ENCODE data around the gene ZDHHC16.
"Not testable (repeated sequence)": the region's sequence is repeated elsewhere in the genome, so short reads cannot be mapped to it uniquely, and the experiment has no call there.

The ZDHHC16 gene

GRCh38 chr10:97445722-97446639 lies at the start of gene ZDHHC16, which contains the start of gene EXOSC1:
Gene ZDHHC16 (plus strand): TSS chr10:97446175. CDS start chr10:97451676, 5,501 bp downstream.
Gene EXOSC1 (minus strand): TSS chr10:97446006. CDS start chr10:97445985, 21 bp downstream.
- DNase-seq (ENCODE audit: insufficient read length, low spot score) (peak; percentile 99), FAIRE-seq (peak; percentile 89)
- peak; percentile 78 for TF ChIP-seq POLR2A (IDR thresholded peaks at IDR 0.05; ENCODE audit: low read depth, low read length)

GRCh38 chr10:97399843-97400545 lies 46.0 kb upstream of the ZDHHC16 start:
- no peak for TF ChIP-seq POLR2A (IDR thresholded peaks at IDR 0.05; ENCODE audit: low read depth, low read length)
- DNase-seq (ENCODE audit: insufficient read length, low spot score) = peak; percentile 73
- FAIRE-seq = peak; percentile 70

DNA sequence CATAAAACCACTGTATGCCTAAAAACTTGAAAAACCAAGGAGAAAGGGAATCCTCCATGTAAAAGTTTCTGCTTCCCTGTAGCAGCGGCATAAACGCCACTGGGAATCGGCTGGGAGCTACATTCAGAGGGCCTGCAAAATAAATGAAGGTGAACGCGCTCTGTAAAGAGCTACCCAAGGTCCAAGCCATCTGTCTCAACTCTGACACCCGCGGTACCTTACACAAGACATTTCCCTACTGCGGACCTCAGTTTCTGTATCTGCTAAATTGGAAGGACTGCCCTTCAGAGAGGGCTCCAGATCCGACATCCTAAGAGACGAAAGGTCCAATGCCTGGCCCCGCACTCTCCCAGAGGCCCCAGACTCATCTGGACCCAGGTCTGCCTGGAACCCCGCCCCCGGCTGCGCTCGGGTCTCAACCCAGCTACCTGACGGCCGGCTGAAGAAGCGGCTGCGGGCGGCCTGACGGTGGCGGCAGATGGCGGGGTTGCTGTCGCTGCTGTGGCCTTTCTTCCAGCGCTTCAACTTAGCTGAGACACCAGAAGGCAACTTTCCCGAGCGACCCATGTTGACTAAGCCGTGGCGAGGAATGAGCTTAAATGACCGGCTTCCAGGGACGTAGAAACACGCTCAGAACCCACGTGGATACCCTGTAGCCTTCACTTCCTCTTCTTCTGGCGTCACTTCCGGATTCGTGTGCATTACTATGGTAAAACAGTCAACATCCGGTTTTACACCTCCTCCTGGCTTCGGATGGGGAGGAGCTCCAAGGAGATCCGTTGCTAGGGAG lies 45.1 kb upstream of the ZDHHC16 start, which contains the start of gene RRP12:
Gene RRP12 (minus strand): TSS at position 676 of the 790 bp plus-strand sequence. CDS start 109 bp downstream, at position 567.
- DNase-seq (ENCODE audit: insufficient read length, low spot score) = peak; percentile 97
- peak; percentile 97 for FAIRE-seq
- peak; percentile 60 for TF ChIP-seq POLR2A (IDR thresholded peaks at IDR 0.05; ENCODE audit: low read depth, low read length)

- no peak for TF ChIP-seq POLR2A (IDR thresholded peaks at IDR 0.05; ENCODE audit: low read depth, low read length)
- no peak for FAIRE-seq
- no peak for DNase-seq (ENCODE audit: insufficient read length, low spot score)
These were observed 44.5 kb upstream of the ZDHHC16 start for GRCh38 chr10:97401455-97401919.

DNA sequence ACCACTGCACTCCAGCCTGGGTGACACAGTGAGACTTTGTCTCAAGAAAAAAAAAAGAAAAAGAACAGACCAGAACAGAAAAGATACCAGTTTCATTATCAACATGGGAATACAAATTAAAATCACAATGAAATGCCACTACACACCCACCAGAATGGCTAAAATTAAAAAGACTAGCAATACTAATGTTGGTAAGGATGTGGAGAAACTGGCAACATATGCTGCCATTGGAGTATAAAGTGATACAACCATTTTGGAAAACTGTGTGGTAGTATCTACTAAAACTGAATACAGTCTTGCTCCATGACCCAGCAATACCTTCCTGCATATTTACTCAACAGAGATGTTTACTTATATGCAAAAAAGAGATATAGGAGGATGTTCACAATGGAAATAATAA lies 41.9 kb upstream of the ZDHHC16 start:
- no peak for DNase-seq (ENCODE audit: insufficient read length, low spot score)
- FAIRE-seq = no peak
- TF ChIP-seq POLR2A (IDR thresholded peaks at IDR 0.05; ENCODE audit: low read depth, low read length) = no peak

- DNase-seq (ENCODE audit: insufficient read length, low spot score) (no peak), FAIRE-seq (no peak)
- TF ChIP-seq POLR2A (IDR thresholded peaks at IDR 0.05; ENCODE audit: low read depth, low read length) = no peak
These were observed 39.9 kb upstream of the ZDHHC16 start for GRCh38 chr10:97406064-97406463.

GRCh38 chr10:97406483-97406882 lies 39.5 kb upstream of the ZDHHC16 start:
- FAIRE-seq; DNase-seq (ENCODE audit: insufficient read length, low spot score): not testable (repeated sequence)

DNA sequence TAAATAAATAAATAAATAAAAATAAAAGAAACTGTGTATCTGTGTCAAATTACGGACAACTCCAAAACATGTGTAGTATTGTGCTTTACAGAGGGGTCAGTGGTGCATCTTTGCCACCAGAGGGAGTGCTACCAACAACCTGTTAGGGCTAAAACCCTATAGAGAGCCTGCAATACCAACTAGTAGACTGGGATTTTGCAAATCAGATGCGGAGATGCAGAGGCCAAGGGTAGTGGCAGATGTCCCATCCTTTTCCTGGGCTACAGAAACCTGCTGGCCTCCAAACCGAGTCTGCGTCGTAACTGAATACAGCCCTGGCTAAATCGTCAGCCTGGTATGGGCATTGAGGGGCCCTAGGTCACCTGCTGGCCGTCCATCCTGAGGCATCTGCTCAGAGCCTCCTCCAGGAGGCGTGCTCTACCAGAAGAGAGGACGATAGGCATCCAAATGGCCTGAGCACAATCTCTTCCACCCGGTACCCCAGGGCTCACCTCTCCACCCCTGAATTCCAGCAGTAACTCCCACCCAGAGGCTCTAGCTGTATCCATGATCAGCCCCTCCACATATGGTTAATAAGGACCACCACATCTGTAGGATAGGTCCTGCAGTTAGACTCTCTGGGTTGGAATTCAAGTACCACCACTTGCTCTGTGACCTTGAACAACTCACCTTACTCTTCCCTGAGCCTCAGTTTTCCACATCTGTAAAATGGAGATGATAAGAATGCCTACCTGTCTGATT lies 38.6 kb upstream of the ZDHHC16 start:
- TF ChIP-seq POLR2A (IDR thresholded peaks at IDR 0.05; ENCODE audit: low read depth, low read length) = no peak
- DNase-seq (ENCODE audit: insufficient read length, low spot score) (peak; percentile 79), FAIRE-seq (peak; percentile 79)

- FAIRE-seq = no peak
- DNase-seq (ENCODE audit: insufficient read length, low spot score) = no peak
These were observed 38.1 kb upstream of the ZDHHC16 start for GRCh38 chr10:97407952-97408248.

DNA sequence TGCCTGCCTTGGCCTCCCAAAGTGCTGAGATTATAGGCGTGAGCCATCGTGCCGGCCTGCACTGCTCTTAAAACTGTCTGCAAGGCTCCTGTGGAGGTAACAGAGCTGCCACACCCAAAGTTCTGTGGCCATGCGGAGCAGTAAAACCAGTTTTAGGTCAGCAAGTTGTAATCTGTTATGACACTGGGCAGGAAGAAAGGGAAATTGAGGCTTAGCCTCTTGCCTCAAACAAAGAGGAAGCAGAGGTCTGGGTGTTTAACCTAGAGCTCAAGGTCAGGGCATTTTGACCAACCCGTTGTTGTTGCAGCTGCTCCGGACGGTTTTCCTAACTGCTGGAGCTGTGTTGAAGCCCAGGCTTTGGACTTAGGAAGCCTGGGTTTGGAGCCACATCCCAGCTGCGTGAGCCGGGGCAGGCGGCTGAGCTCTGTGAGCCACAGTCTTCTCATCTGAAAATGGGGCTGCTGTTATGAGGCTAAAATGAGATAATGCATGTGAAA lies 37.4 kb upstream of the ZDHHC16 start:
- FAIRE-seq (no peak), DNase-seq (ENCODE audit: insufficient read length, low spot score) (no peak)
- no peak for TF ChIP-seq POLR2A (IDR thresholded peaks at IDR 0.05; ENCODE audit: low read depth, low read length)

More at GRCh38 chr10:97407952-97408248, 38.1 kb upstream of the ZDHHC16 start:
- no peak for TF ChIP-seq POLR2A (IDR thresholded peaks at IDR 0.05; ENCODE audit: low read depth, low read length)

- no peak for FAIRE-seq
- no peak for TF ChIP-seq POLR2A (IDR thresholded peaks at IDR 0.05; ENCODE audit: low read depth, low read length)
- peak; percentile 71 for DNase-seq (ENCODE audit: insufficient read length, low spot score)
These were observed 34.6 kb upstream of the ZDHHC16 start for GRCh38 chr10:97411406-97411805.

DNA sequence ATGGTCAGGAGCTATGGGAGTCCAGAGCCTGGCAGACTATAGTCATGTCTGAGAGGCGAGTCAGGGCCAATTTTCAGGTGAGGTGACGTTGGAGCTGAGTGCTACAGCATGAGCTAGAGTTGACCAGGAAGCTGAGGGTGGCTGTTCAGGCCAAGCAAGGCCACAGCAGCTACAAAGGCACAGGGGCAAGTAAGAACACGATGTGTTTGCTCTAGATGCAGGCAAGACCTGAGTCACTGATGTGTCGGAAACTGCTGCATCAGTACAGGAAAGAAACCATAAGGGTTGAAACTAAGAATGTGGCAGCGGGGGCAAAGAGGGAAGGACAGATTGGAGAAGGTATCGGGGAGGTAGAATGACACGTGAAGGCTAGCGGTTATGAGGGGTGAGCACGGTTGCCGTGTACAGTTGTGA lies 33.1 kb upstream of the ZDHHC16 start:
- no peak for FAIRE-seq
- no peak for TF ChIP-seq POLR2A (IDR thresholded peaks at IDR 0.05; ENCODE audit: low read depth, low read length)
- no peak for DNase-seq (ENCODE audit: insufficient read length, low spot score)

DNA sequence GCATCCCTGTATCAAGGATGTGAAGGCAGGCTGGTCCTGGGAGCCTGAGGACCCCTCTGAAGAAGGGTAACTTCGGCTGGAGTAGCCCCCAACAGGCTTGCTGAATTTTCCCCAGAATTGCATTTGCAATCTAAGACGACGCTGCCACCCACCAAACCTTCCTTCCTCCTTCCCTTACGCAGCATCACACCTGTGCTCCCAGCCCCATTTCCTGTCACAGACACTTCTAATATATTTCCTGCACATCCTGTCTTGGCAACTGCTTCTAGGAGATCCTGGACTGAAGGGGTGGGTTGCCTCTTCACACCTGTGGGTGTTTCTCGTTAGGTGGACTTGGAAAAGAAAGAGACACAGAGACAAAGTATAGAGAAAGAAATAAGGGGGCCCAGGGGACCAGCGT lies 29.4 kb upstream of the ZDHHC16 start:
- TF ChIP-seq POLR2A (IDR thresholded peaks at IDR 0.05; ENCODE audit: low read depth, low read length) = no peak
- FAIRE-seq (no peak), DNase-seq (ENCODE audit: insufficient read length, low spot score) (no peak)

DNA sequence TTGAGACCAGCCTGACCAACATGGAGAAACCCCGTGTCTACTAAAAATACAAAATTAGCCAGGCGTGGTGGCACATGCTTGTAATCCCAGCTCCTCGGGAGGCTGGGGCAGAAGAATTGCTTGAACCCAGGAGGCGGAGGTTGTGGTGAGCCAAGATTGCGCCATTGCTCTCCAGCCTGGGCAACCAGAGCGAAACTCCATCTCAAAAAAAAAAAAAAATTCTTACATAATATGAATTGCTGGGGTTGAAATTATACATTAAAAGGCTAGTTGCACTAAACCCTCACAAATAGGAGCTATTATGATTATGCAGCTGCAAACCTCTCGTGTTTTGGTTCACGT lies 22.2 kb upstream of the ZDHHC16 start:
- FAIRE-seq; DNase-seq (ENCODE audit: insufficient read length, low spot score): not testable (repeated sequence)
